ENCODE data around the gene SHROOM3. TPM values are rescaled to one million over a fixed set of nuclear protein-coding genes. Genes with fewer than 3 reads are reported as not detected.
"Not testable (repeated sequence)": the region's sequence is repeated elsewhere in the genome, so short reads cannot be mapped to it uniquely, and the experiment has no call there.

The SHROOM3 gene
- total RNA-seq, 1 donor from 2014 or later, result 0.05 TPM

DNA sequence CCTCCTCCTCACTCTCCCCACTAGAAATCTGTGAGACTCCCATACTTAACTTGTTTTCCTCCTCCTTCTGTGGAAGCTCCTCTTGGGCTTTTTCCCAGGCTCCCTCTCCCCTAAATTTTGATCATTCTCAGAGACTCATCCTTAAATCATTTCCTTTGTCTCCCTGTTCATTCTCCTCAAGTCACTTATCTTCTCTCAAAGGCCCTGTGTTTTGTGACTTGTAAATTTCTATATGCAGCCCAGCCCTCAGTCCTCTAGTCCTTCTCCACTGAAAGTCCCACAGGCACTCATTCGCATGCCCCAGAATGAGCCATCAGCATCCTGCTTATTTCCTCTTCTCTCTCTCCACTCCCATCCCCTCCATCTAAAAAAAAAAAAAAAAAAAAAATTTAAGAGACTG is 291.1 kb downstream of the SHROOM3 start:
- H3K27me3 Mint-ChIP-seq, result peaks cover 9% of the 10 kb centered on the region
- no peak for DNase-seq
- H3K9me3 Mint-ChIP-seq, result no peaks in the 10 kb centered on the region
- intact Hi-C loops (cut with micrococcal nuclease), result no loop called here
- no peak overlapping the region for H3K4me3 Mint-ChIP-seq
- H3K36me3 Mint-ChIP-seq (ENCODE audit: low read depth), result no peaks in the 10 kb centered on the region
- no peak overlapping the region for H3K27ac Mint-ChIP-seq
- H3K4me1 Mint-ChIP-seq, result peaks cover 5% of the 10 kb centered on the region

DNA sequence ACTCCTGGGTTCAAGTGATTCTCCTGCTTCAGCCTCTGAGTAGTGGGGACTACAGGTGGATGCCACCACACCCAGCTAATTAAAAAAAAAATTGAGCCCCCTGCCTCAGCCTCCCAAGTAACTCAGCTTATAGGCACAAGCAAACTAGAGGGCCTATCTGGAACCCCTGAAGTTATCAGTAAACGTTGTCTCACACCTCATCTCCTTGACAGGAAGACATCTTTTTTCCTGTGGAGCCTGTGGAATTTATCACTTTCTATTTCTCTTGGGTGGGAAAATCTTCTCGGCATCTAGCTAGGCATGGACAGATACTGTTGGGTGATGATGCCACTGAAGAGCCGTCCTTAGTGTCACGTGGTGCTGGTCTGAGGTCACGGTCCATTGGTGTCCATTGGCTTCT is 291.6 kb downstream of the SHROOM3 start:
- Mint-ChIP-seq H3K4me1 (peaks cover 5% of the 10 kb centered on the region), H3K27me3 (peaks cover 9% of the 10 kb centered on the region), H3K27ac (no peak overlapping the region), H3K36me3 (ENCODE audit: low read depth) (no peaks in the 10 kb centered on the region), H3K4me3 (no peak overlapping the region), H3K9me3 (no peaks in the 10 kb centered on the region)
- intact Hi-C loops (cut with micrococcal nuclease), result no loop called here
- no peak for DNase-seq

DNA sequence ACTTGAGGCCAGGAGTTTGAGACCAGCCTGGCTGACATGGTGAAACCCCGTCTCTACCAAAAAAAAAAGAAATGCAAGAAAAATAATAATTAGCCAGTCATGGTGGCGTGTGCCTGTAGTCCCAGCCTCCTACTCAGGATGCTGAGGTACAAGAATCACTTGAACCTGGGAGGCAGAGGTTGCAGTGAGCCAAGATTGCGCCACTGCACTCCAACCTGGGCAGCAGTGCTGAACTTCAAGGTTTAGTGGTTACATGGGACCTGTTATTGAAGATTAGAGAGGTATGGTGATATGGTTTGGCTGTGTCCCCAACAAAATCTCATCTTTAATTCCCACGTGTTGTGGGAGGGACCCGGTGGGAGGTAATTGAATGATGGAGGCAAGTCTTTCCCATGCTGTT is 292.9 kb downstream of the SHROOM3 start:
- H3K4me1 Mint-ChIP-seq; intact Hi-C loops (cut with micrococcal nuclease); H3K27ac Mint-ChIP-seq; H3K36me3 Mint-ChIP-seq (ENCODE audit: low read depth); H3K27me3 Mint-ChIP-seq; H3K4me3 Mint-ChIP-seq; H3K9me3 Mint-ChIP-seq; DNase-seq: not testable (repeated sequence)

DNA sequence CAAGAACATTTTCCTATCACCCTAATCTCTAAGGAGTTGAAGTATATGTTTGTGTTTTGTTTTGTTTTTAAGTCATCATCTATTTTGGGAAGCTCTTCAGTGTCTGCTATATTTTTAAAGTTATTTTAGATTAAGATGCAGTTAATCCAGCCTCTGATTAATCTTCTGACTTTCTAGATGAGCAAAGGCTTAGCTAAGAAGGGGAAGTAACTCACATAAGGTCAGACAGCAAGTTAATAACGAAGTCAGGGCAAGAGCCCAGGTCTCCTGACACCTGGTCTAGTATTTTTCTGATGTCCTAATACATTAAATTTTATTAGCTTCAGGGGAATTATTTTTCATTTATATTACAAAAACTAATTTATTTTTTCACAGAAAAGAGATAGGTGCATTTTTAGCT is 294.4 kb downstream of the SHROOM3 start:
- Mint-ChIP-seq H3K4me1 (no peaks in the 10 kb centered on the region), H3K9me3 (no peaks in the 10 kb centered on the region), H3K27me3 (peaks cover 10% of the 10 kb centered on the region), H3K36me3 (ENCODE audit: low read depth) (no peaks in the 10 kb centered on the region), H3K4me3 (no peak overlapping the region), H3K27ac (no peak overlapping the region)
- intact Hi-C loops (cut with micrococcal nuclease), result no loop called here
- DNase-seq, result no peak

DNA sequence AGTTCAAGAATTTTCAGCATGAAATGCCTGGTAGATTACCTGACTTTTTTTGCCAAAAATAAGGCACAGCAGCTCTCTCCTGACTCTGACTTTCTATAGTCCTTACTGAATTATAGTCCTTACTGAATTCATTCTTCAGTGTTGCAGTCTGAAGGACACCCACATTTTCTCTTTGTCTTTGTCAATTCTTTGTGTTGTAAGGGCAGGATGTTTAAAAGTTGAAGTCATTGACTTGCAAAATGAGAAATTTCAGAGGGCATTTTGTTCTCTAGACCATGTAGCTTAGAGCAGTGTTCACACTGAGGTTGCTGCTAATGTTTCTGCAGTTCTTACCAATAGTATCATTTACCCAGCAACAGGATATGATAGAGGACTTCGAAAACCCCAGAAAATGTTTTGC is 295.0 kb downstream of the SHROOM3 start:
- intact Hi-C loops (cut with micrococcal nuclease), result no loop called here
- Mint-ChIP-seq H3K27ac (no peak overlapping the region), H3K4me3 (no peak overlapping the region), H3K4me1 (no peaks in the 10 kb centered on the region), H3K9me3 (no peaks in the 10 kb centered on the region), H3K36me3 (ENCODE audit: low read depth) (no peaks in the 10 kb centered on the region), H3K27me3 (peaks cover 12% of the 10 kb centered on the region)
- no peak for DNase-seq

DNA sequence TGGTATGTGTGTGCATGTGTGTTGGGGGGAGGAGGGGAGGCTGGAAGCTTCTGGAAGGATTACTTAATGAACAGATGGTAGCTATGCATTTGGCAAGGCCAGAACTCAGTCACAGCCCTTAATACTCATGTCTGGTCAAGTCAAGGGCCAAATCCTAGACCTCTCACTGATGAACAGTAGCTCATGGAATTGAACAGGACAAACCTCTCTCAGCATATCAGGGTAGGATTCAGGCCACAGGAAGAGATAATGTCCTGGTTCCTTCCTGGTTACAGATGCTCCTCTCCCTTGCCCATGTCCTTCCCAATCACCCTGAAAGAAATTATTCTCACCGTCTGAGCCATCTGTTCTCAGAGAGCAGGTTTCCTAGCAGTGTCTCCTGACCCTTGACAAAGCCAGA is 297.2 kb downstream of the SHROOM3 start:
- Mint-ChIP-seq H3K9me3 (no peaks in the 10 kb centered on the region), H3K36me3 (ENCODE audit: low read depth) (no peaks in the 10 kb centered on the region), H3K27ac (no peak overlapping the region), H3K27me3 (peaks cover 7% of the 10 kb centered on the region), H3K4me1 (no peaks in the 10 kb centered on the region), H3K4me3 (no peak overlapping the region)
- no peak for DNase-seq
- intact Hi-C loops (cut with micrococcal nuclease), result no loop called here

DNA sequence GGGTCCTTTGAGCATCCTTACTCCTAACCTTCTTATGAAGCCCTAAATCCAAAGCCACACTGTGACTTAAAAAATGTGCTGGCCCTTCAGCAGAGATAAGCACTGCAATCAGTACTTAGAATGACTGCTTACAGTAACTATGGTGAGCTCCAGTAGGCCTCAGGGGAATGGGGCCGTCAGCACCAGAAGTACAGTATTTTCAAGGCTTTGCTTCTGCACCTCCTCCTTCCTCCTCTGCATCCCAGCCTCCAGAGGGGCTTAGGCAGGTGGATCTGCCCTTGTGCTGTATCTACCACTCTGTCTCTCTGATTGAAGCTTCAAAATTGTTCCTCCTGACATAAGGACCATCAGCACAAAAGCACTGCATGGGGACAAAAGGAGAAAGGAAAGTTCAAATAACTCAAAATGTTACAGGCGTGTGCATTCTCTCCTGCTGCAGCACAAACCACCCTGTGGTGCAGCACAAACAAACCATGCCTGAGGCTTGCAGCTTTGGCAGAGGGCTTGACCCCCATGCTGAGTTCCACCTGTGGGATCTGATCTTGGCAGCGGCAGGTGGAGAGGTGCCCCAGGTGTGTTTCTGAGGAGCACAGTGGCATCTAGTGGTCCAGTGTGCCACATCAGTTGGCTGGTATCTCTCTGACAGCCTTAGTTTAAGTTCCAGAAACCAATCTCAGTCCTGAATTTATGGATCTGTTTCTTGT is 298.2 kb downstream of the SHROOM3 start:
- DNase-seq, result no peak
- Mint-ChIP-seq H3K27me3 (peaks cover 7% of the 10 kb centered on the region), H3K4me3 (no peak overlapping the region), H3K36me3 (ENCODE audit: low read depth) (no peaks in the 10 kb centered on the region), H3K27ac (no peak overlapping the region), H3K4me1 (peaks cover 3% of the 10 kb centered on the region), H3K9me3 (no peaks in the 10 kb centered on the region)
- intact Hi-C loops (cut with micrococcal nuclease), result no loop called here

DNA sequence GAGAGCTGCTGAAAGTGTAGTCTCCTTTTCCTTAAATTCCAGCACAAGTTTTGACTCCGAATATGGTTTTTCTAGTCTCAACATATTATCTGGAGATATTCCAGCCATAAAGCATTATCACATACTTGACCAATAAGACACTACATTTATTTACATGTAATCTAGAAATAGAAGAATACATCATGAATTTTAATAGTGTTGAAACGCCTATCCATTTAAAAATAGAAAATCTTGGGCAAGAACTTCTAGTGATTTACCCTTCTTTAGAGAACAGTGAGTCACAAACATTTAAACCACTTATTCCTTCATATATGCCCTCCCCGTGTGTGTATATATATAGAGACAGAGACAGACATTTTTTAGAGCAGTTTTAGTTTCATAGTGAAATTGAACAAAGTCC is 301.4 kb downstream of the SHROOM3 start:
- intact Hi-C loops (cut with micrococcal nuclease), result no loop called here
- Mint-ChIP-seq H3K27ac (no peak overlapping the region), H3K4me1 (peaks cover 8% of the 10 kb centered on the region), H3K36me3 (ENCODE audit: low read depth) (no peaks in the 10 kb centered on the region), H3K9me3 (no peaks in the 10 kb centered on the region), H3K4me3 (no peak overlapping the region), H3K27me3 (peaks cover 5% of the 10 kb centered on the region)
- no peak for DNase-seq

DNA sequence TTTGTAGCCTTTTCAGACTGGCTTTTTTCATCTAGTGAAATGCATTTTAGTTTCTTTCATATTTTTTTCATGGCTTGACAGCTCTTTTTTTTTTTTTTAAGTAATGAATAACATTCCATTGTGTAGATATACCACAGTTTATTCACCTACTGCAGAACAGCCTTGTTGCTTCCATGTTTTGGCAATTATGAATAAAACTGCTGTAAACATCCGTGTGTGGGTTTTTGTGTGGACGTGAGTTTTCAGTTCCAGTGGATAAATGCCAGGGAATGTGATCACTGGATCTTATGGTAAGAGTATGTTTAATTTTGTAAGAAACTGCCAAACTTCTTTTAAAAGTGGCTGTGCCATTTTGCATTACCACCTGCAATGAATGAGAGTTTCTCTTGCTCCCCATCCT is 302.2 kb downstream of the SHROOM3 start:
- peaks cover 8% of the 10 kb centered on the region for H3K4me1 Mint-ChIP-seq
- intact Hi-C loops (cut with micrococcal nuclease), result no loop called here
- H3K27me3 Mint-ChIP-seq, result peaks cover 2% of the 10 kb centered on the region
- H3K9me3 Mint-ChIP-seq, result no peaks in the 10 kb centered on the region
- H3K36me3 Mint-ChIP-seq (ENCODE audit: low read depth), result no peaks in the 10 kb centered on the region
- H3K27ac Mint-ChIP-seq, result no peak overlapping the region
- no peak for DNase-seq
- no peak overlapping the region for H3K4me3 Mint-ChIP-seq

DNA sequence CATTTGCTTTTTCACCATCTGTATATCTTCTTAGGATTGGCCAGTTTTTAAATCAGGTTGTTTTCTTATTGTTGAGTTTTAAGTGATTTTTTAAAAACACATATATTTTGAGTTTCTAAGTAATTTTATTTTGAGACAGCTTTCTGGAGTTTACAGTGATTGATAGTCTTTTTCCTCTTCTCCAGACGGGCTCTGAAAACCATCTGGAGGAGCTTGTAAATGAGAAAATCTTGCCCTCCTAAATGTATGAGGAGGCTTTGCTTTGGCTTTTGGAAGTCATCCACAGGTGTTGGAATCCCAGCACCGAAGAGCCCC is 302.7 kb downstream of the SHROOM3 start:
- H3K4me1 Mint-ChIP-seq, result peaks cover 8% of the 10 kb centered on the region
- no peaks in the 10 kb centered on the region for H3K9me3 Mint-ChIP-seq
- DNase-seq, result no peak
- H3K27me3 Mint-ChIP-seq, result peaks cover 2% of the 10 kb centered on the region
- no peak overlapping the region for H3K27ac Mint-ChIP-seq
- H3K4me3 Mint-ChIP-seq, result no peak overlapping the region
- intact Hi-C loops (cut with micrococcal nuclease), result no loop called here
- H3K36me3 Mint-ChIP-seq (ENCODE audit: low read depth), result no peaks in the 10 kb centered on the region

DNA sequence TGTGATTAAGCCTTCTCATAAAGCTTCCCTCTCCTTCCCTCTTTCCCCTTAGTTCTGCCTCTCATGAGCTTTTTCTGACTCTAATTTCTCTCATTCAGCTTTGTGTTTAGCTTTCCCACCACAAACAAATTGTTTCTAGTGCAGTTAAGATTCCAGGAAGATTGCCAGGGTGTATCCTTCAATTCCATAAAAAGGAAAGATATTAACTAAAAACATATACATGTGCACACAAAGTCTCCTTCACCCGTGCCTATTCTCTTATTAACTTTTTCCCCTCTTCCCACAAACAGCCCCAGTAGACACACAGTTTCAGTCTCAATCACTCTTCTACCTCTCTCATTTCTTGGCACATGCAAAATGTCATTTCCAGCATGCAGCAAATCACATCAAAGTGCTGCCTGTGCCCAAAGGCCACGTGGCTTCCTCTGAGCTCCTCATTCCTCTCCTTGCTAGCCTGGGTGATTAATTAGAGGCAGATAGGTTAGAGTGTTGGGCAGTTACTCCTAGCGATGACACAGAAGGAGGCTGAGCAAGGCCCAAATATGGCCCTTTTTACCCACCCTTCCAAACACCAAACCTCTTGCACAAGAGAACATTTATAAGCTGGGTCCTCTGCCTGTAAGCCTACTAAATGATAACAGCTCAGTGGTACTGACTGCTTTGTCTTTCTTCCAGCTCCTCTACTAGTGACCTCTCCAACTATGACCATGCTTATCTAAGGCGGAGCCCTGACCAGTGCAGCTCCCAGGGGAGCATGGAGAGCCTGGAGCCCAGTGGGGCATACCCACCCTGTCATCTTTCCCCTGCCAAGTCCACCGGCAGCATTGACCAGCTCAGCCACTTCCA is 303.3 kb downstream of the SHROOM3 start:
- no peak for DNase-seq
- Mint-ChIP-seq H3K27me3 (peaks cover 5% of the 10 kb centered on the region), H3K9me3 (no peaks in the 10 kb centered on the region), H3K4me1 (peaks cover 8% of the 10 kb centered on the region), H3K36me3 (ENCODE audit: low read depth) (no peaks in the 10 kb centered on the region), H3K4me3 (no peak overlapping the region), H3K27ac (no peak overlapping the region)
- intact Hi-C loops (cut with micrococcal nuclease), result no loop called here

DNA sequence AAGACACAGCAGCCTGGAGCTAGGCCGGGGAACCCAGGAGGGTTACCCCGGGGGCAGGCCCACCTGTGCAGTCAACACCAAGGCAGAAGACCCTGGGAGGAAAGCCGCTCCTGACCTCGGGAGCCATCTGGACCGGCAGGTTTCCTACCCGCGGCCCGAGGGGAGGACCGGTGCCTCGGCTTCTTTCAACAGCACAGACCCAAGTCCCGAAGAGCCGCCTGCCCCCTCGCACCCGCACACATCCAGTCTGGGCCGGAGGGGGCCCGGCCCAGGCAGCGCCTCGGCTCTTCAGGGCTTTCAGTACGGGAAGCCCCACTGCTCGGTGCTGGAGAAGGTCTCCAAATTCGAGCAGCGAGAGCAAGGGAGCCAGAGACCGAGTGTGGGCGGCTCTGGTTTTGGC is 305.2 kb downstream of the SHROOM3 start:
- Mint-ChIP-seq H3K27me3 (peaks cover 3% of the 10 kb centered on the region), H3K4me1 (peaks cover 8% of the 10 kb centered on the region), H3K9me3 (no peaks in the 10 kb centered on the region), H3K27ac (no peak overlapping the region), H3K36me3 (ENCODE audit: low read depth) (no peaks in the 10 kb centered on the region), H3K4me3 (no peak overlapping the region)
- intact Hi-C loops (cut with micrococcal nuclease), result no loop called here
- no peak for DNase-seq

DNA sequence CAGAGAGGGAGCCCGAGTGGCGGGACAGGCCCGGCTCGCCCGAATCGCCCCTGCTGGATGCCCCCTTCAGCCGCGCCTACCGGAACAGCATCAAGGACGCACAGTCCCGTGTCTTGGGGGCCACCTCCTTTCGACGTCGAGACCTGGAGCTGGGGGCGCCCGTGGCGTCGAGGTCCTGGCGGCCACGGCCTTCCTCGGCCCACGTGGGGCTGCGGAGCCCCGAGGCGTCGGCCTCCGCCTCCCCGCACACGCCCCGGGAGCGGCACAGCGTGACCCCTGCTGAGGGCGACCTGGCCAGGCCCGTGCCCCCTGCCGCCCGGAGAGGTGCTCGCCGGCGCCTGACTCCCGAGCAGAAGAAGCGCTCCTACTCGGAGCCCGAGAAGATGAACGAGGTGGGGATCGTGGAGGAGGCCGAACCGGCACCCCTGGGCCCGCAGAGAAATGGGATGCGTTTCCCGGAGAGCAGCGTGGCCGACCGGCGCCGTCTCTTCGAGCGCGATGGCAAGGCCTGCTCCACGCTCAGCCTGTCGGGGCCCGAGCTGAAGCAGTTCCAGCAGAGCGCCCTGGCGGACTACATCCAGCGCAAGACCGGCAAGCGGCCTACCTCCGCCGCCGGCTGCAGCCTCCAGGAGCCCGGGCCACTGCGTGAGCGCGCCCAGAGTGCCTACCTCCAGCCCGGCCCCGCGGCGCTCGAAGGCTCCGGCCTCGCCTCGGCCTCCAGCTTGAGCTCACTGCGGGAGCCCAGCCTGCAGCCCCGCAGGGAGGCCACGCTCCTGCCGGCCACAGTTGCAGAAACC is 306.0 kb downstream of the SHROOM3 start:
- Mint-ChIP-seq H3K27ac (no peak overlapping the region), H3K4me3 (no peak overlapping the region), H3K9me3 (no peaks in the 10 kb centered on the region), H3K36me3 (ENCODE audit: low read depth) (no peaks in the 10 kb centered on the region), H3K4me1 (peaks cover 8% of the 10 kb centered on the region), H3K27me3 (peaks cover 3% of the 10 kb centered on the region)
- no peak for DNase-seq
- intact Hi-C loops (cut with micrococcal nuclease), result no loop called here

DNA sequence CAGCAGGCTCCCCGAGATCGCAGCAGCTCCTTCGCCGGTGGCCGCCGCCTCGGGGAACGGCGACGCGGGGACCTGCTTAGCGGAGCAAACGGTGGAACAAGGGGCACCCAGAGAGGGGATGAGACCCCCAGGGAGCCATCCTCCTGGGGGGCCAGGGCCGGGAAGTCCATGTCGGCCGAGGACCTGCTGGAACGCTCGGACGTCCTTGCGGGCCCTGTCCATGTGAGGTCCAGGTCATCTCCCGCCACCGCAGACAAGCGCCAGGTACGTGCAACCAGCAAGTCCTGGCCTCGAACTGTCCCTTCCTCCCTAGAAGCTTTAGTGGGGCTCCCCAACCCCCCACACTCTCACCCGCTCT is 306.6 kb downstream of the SHROOM3 start:
- Mint-ChIP-seq H3K4me3 (no peak overlapping the region), H3K36me3 (ENCODE audit: low read depth) (no peaks in the 10 kb centered on the region), H3K9me3 (no peaks in the 10 kb centered on the region), H3K27ac (no peak overlapping the region), H3K4me1 (peaks cover 8% of the 10 kb centered on the region), H3K27me3 (peaks cover 3% of the 10 kb centered on the region)
- no peak for DNase-seq
- intact Hi-C loops (cut with micrococcal nuclease), result no loop called here

Measured in activated CD4-positive, alpha-beta T cell treated with anti-CD3 and anti-CD28 coated beads, Interleukin-2, amount 10 ng/mL, durations not matched to agents 24 days and 14 days (primary cell).